CD14-positive monocyte (primary cell): ENCODE data around the gene ZC3H13. TPM values are rescaled to one million over a fixed set of nuclear protein-coding genes. Genes with fewer than 3 reads are reported as not detected.

Source experiments
- DNase-seq, 3 donors: peaks; one replicate each; pipeline ENCODE4 v3.0.0-alpha.2; 2011 to 2022
- H2AFZ ChIP-seq: 2 replicates; pipeline ENCODE4 v1.6.0; 2012; ENCODE audit warnings: mild to moderate bottlenecking, low read depth, low read length, inconsistent platforms; ENCODE audit not compliant: insufficient read depth, poor library complexity, severe bottlenecking
- H3K27ac ChIP-seq, 2 donors: 1 replicate in 1 of 2; 2 replicates in 1 of 2; pipeline ENCODE4 v1.5.1; 2012 to 2013; ENCODE audit warnings: low read length in 2 of 2, control low read depth in 1 of 2, inconsistent platforms in 1 of 2, low read depth in 1 of 2, mild to moderate bottlenecking in 1 of 2
- H3K27me3 ChIP-seq, 2 donors: one replicate each; pipeline versions ENCODE4 v1.6.0 to v1.6.1; 2011 to 2013; ENCODE audit warnings: low read length in 2 of 2; ENCODE audit not compliant: control insufficient read depth in 2 of 2, insufficient read depth in 2 of 2
- H3K36me3 ChIP-seq, 2 donors: replicated peaks in 1 of 2; 1 replicate in 1 of 2; 2 replicates in 1 of 2; pipeline versions ENCODE4 v1.5.1 to v1.6.1; 2012 to 2013; ENCODE audit warnings: low read length in 2 of 2, control low read depth in 1 of 2, inconsistent platforms in 1 of 2, mild to moderate bottlenecking in 1 of 2; ENCODE audit not compliant: insufficient read depth in 2 of 2, control insufficient read depth in 1 of 2
- H3K4me1 ChIP-seq, 2 donors: 1 replicate in 1 of 2; 2 replicates in 1 of 2; pipeline versions ENCODE4 v1.5.1 to v1.6.1; 2012 to 2013; ENCODE audit warnings: low read length in 2 of 2, control low read depth in 1 of 2, inconsistent platforms in 1 of 2, mild to moderate bottlenecking in 1 of 2, moderate library complexity in 1 of 2; ENCODE audit not compliant: insufficient read depth in 2 of 2, control insufficient read depth in 1 of 2
- H3K4me2 ChIP-seq: replicated peaks from 2 replicates; pipeline ENCODE3; 2012; ENCODE audit warnings: low read length, moderate library complexity, mild to moderate bottlenecking; ENCODE audit not compliant: poor library complexity, severe bottlenecking; ENCODE audit errors: extremely low read depth
- H3K4me3 ChIP-seq, 3 experiments: fragments of 200-600 bp in 1 of 3; sonication (generic) in 1 of 3; replicated peaks in 1 of 3; 1 replicate in 2 of 3; 2 replicates in 1 of 3; pipeline ENCODE4 v1.5.1; 2011 to 2013; ENCODE audit warnings: low read length in 3 of 3, mild to moderate bottlenecking in 3 of 3, control low read depth in 2 of 3, low read depth in 2 of 3, inconsistent platforms in 1 of 3, moderate library complexity in 1 of 3
- H3K79me2 ChIP-seq: 2 replicates; pipeline ENCODE4 v1.6.0; 2012; ENCODE audit warnings: mild to moderate bottlenecking, control low read depth, inconsistent platforms, low read length, moderate library complexity; ENCODE audit not compliant: insufficient read depth
- H3K9ac ChIP-seq: 2 replicates; pipeline ENCODE4 v1.6.0; 2017; ENCODE audit warnings: low read length, mild to moderate bottlenecking; ENCODE audit not compliant: insufficient read depth, poor library complexity, severe bottlenecking
- H3K9me3 ChIP-seq, 2 donors: replicated peaks in 1 of 2; 1 replicate in 1 of 2; 2 replicates in 1 of 2; pipeline versions ENCODE4 v1.5.1 to v1.6.1; 2012 to 2013; ENCODE audit warnings: low read length in 2 of 2, control low read depth in 1 of 2; ENCODE audit not compliant: control insufficient read depth in 1 of 2, insufficient read depth in 1 of 2
- H4K20me1 ChIP-seq: 2 replicates; pipeline ENCODE4 v1.6.0; 2012; ENCODE audit warnings: mild to moderate bottlenecking, low read length, control low read depth, moderate library complexity; ENCODE audit not compliant: insufficient read depth
- H3K27ac Mint-ChIP-seq, 7 donors: one replicate each; pipeline ENCODE4 v1.8.0; 2020; ENCODE audit warnings: mild to moderate bottlenecking in 7 of 7, mixed read lengths in 7 of 7, moderate library complexity in 6 of 7, inconsistent platforms in 2 of 7
- H3K27me3 Mint-ChIP-seq, 3 donors: one replicate each; pipeline ENCODE4 v1.8.0; 2021 to 2022; ENCODE audit warnings: low read depth in 3 of 3, mild to moderate bottlenecking in 3 of 3, mixed read lengths in 3 of 3, moderate library complexity in 3 of 3, inconsistent platforms in 1 of 3
- H3K36me3 Mint-ChIP-seq, 2 donors: one replicate each; pipeline ENCODE4 v1.8.0; 2020; ENCODE audit warnings: mixed read lengths in 2 of 2, inconsistent platforms in 1 of 2, mild to moderate bottlenecking in 1 of 2
- H3K4me1 Mint-ChIP-seq: one replicate; pipeline ENCODE4 v1.8.0; 2020; ENCODE audit warnings: mild to moderate bottlenecking, mixed read lengths
- H3K4me3 Mint-ChIP-seq, 2 donors: one replicate each; pipeline ENCODE4 v1.8.0; 2020; ENCODE audit warnings: mild to moderate bottlenecking in 2 of 2, mixed read lengths in 2 of 2, moderate library complexity in 1 of 2
- H3K9me3 Mint-ChIP-seq, 7 donors: one replicate each; pipeline ENCODE4 v1.8.0; 2020 to 2022; ENCODE audit warnings: mixed read lengths in 7 of 7, mild to moderate bottlenecking in 6 of 7, moderate library complexity in 6 of 7, inconsistent platforms in 2 of 7
- CTCF ChIP-seq: fragments of 200-600 bp; IDR thresholded peaks from one replicate; pipeline ENCODE4 v1.8.0; 2022; ENCODE audit warnings: antibody characterized with exemption, mild to moderate bottlenecking
- WGBS: methylation state at CpG from one replicate; pipeline ENCODE4 v1.1.5; 2013; ENCODE audit warnings: missing lambda C conversion rate; ENCODE audit not compliant: insufficient coverage; 5-methylcytosine and 5-hydroxymethylcytosine counted together
- intact Hi-C, 2 donors: fragments of 100-400 bp; cut with micrococcal nuclease; formaldehyde crosslinking; loops; one replicate each; pipeline versions ENCODE4 v1.15.0 to v1.15.1; 2023
- polyA plus RNA-seq, 3 donors: library from polyadenylated mRNA; depleted of rRNA in 1 of 3; unstranded in 2 of 3; stranded (reverse) in 1 of 3; fragments of 300-500 nt in 2 of 3; fragments of >200 nt in 1 of 3; fragmentation: Illumina TruSeq in 2 of 3; gene quantifications; 1 replicate in 2 of 3; 2 replicates in 1 of 3; pipeline ENCODE4 v1.2.3, GENCODE V29; 2012 to 2021

The ZC3H13 gene
- polyA plus RNA-seq, 3 donors: 5.3 to 22.2 (median 9.7) TPM

DNA sequence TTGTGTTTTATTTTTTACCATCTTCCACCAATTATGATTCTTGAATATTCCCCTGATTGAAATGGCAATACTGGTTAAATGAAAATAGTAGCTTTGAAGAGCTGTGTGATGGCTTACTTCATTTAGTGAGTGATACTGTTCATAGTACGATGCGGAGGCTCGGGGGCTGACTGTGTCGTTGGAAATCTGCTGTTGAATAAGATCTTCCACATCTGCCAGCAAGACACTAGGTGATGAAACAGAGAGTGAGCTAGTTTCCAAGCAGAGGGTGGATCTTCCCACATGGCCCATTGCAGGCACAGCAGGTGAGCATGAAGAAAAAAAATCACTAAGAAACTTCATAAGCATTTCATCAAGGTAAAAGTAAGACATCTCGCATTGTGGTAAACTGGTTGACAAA is 29.8 kb upstream of the ZC3H13 start:
- Mint-ChIP-seq H3K9me3 (no peaks in the 10 kb centered on the region), H3K36me3 (no peaks in the 10 kb centered on the region), H3K27me3 (no peaks in the 10 kb centered on the region), H3K4me3 (no peak overlapping the region), H3K27ac (no peak overlapping the region), H3K4me1 (peaks cover 5% of the 10 kb centered on the region)
- Histone ChIP-seq H3K27me3 (no peaks in the 10 kb centered on the region), H3K4me2 (no peak overlapping the region), H3K27ac (no peak overlapping the region), H3K4me1 (no peaks in the 10 kb centered on the region), H3K36me3 (no peaks in the 10 kb centered on the region), H3K4me3 (no peak overlapping the region), H3K9ac (no peak overlapping the region), H3K79me2 (no peaks in the 10 kb centered on the region), H4K20me1 (no peaks in the 10 kb centered on the region), H2AFZ (no peak overlapping the region), H3K9me3 (no peaks in the 10 kb centered on the region)
- DNase-seq: no peak
- intact Hi-C loops: no loop called here
- TF ChIP-seq CTCF: no peak
- 95% methylated on average over 4 of the region's 5 CpGs for WGBS

- Histone ChIP-seq H2AFZ (no peak overlapping the region), H3K27me3 (no peaks in the 10 kb centered on the region), H3K9ac (no peak overlapping the region), H3K27ac (no peak overlapping the region), H3K36me3 (no peaks in the 10 kb centered on the region), H3K4me2 (no peak overlapping the region), H4K20me1 (no peaks in the 10 kb centered on the region), H3K4me1 (no peaks in the 10 kb centered on the region), H3K9me3 (no peaks in the 10 kb centered on the region), H3K79me2 (no peaks in the 10 kb centered on the region), H3K4me3 (no peak overlapping the region)
- intact Hi-C loops: no loop called here
- peaks cover 0 to under 1% (median 0%) of the 10 kb centered on the region in 7 donors for H3K9me3 Mint-ChIP-seq
- no peak for DNase-seq
- no peaks in the 10 kb centered on the region for H3K36me3 Mint-ChIP-seq
- no CpG with 5 or more reads among the region's 2 CpGs for WGBS
- H3K4me1 Mint-ChIP-seq: peaks cover 11% of the 10 kb centered on the region
- TF ChIP-seq CTCF: no peak
- no peak overlapping the region for H3K27ac Mint-ChIP-seq
- H3K27me3 Mint-ChIP-seq: no peaks in the 10 kb centered on the region
- H3K4me3 Mint-ChIP-seq: no peak overlapping the region
Observed at GRCh38 chr13:46079770-46080169, 27.2 kb upstream of the ZC3H13 start.
